Prostate gland (tissue), 2 donors: ENCODE data around the gene CCDC154.

Source experiments
- CTCF ChIP-seq, 4 experiments: fragments of 200-600 bp in 2 of 4; fragments of 450-650 bp in 2 of 4; sonication (generic) in 2 of 4; IDR thresholded peaks; 1 replicate in 3 of 4; 2 replicates in 1 of 4; pipeline ENCODE4 v1.5.1; 2016 to 2019; ENCODE audit warnings: antibody characterized with exemption in 4 of 4, mild to moderate bottlenecking in 2 of 4, moderate library complexity in 2 of 4
- POLR2A ChIP-seq: fragments of 450-650 bp; IDR thresholded peaks from one replicate; pipeline ENCODE4 v1.6.1; 2016; ENCODE audit warnings: antibody characterized with exemption, mild to moderate bottlenecking
- POLR2AphosphoS5 ChIP-seq: sonication (generic); formaldehyde crosslinking; IDR thresholded peaks from one replicate; pipeline ENCODE4 v1.6.1; 2017; ENCODE audit warnings: antibody characterized with exemption

DNA sequence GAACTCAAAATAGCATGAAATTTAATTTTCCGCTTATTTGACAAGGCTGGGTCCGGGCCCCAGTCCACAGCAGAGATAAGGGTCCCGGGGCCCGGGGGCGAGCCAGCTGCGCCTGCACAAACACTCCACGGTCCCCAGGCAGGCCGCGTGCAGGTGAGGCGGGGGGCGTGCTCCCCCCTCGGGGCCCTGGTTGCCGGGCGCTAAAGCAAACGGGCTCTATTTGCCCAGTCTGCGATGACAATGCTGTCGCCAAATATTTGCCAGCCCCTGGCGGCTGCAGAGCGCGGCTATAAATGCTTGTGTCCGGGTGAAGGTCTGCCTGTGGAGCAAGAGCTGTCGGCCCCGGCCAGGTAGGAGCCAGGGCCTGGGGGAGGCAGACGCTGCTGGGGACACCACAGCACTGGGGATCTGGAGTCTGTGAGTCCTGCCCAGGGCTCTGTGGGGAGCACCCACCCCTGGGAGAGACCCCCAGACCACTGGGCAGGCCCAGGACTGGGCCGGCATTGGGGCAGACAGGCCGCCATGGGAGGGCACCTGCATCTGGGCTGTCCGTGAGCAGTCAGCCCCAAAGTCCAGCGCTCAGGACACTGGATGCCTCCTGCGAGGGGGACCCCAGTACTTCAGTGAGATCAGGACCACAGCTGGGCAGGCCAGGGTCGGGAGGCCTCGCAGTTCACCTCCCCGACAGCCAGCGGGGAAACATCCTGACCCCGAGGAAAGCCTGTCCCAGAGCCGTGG, 13.4 kb downstream of the CCDC154 start, which contains the start of gene PERCC1:
- peak; percentile 67 for TF ChIP-seq POLR2AphosphoS5
- no peak for TF ChIP-seq POLR2A
- peak in 1 of 4 experiments; percentile 72 for TF ChIP-seq CTCF (IDR thresholded peaks at IDR 0.05)
